ENCODE data around the gene NT5DC1.
A peak's percentile ranks its signal among the peaks of the same experiment; 100 is the strongest.

Gene NT5DC1

GRCh38 chr6:116253505-116254296 is 153.0 kb downstream of the NT5DC1 start, which contains the start of gene TSPYL4 (continued):
- no peak; the same call in 1 of the 2 replicates for TF ChIP-seq KLF9 (tag by site-specific recombination; IDR thresholded peaks at IDR 0.05; ENCODE audit: low read depth)
- 0 out of 2 replicates have a peak, but pooled peaks have one; percentile 6 for TF ChIP-seq ZSCAN30 (tag by site-specific recombination; IDR thresholded peaks at IDR 0.05)
- TF ChIP-seq MYNN (tag by site-specific recombination; IDR thresholded peaks at IDR 0.05; ENCODE audit: borderline replicate concordance) = 0 out of 2 replicates have a peak, but pooled peaks have one; percentile 38
- no peak for TF ChIP-seq REPIN1 (tag by site-specific recombination; IDR thresholded peaks at IDR 0.05; ENCODE audit: low read depth)
- no peak for TF ChIP-seq TSHZ1 (tag by site-specific recombination; IDR thresholded peaks at IDR 0.05; ENCODE audit: borderline replicate concordance)
- no peak for TF ChIP-seq ZNF670 (tag by site-specific recombination; IDR thresholded peaks at IDR 0.05; ENCODE audit: low read depth)
- no peak; the same call in 1 of the 2 replicates for TF ChIP-seq ZBTB48 (tag by site-specific recombination; IDR thresholded peaks at IDR 0.05)
- no peak for TF ChIP-seq ZBTB44 (tag by site-specific recombination; IDR thresholded peaks at IDR 0.05)
- TF ChIP-seq KLF16 (tag by site-specific recombination; IDR thresholded peaks at IDR 0.05) = peak; percentile 49; the same call in 1 of the 2 replicates
- TF ChIP-seq ZNF549 (tag by site-specific recombination; IDR thresholded peaks at IDR 0.05) = no peak
- TF ChIP-seq BCL11B (tag by site-specific recombination; IDR thresholded peaks at IDR 0.05; ENCODE audit: low read depth) = no peak
- no peak for TF ChIP-seq MZF1 (tag by site-specific recombination; IDR thresholded peaks at IDR 0.05; ENCODE audit: borderline replicate concordance)
- TF ChIP-seq SCRT1 (tag by site-specific recombination; IDR thresholded peaks at IDR 0.05; ENCODE audit: borderline replicate concordance) = peak; percentile 95
- TF ChIP-seq TRIM28 (IDR thresholded peaks at IDR 0.05; ENCODE audit: borderline replicate concordance, low read length) = peak; percentile 79; the same call in 1 of the 2 replicates
- TF ChIP-seq ZNF785 (tag by site-specific recombination; IDR thresholded peaks at IDR 0.05) = no peak
- TF ChIP-seq INSM2 (tag by site-specific recombination; IDR thresholded peaks at IDR 0.05) = peak; percentile 13; the same call in 1 of the 2 replicates
- no peak for TF ChIP-seq BCL11A (tag by site-specific recombination; IDR thresholded peaks at IDR 0.05; ENCODE audit: low read depth)
- peak; percentile 77 for TF ChIP-seq ZXDB (tag by site-specific recombination; IDR thresholded peaks at IDR 0.05)
- TF ChIP-seq ZNF777 (tag by site-specific recombination; IDR thresholded peaks at IDR 0.05; ENCODE audit: borderline replicate concordance) = no peak; the same call in 1 of the 2 replicates
- TF ChIP-seq ZNF561 (tag by site-specific recombination; IDR thresholded peaks at IDR 0.05; ENCODE audit: borderline replicate concordance) = peak; percentile 20; the same call in 1 of the 2 replicates
- no peak for TF ChIP-seq ZNF114 (tag by site-specific recombination; IDR thresholded peaks at IDR 0.05)
- peak; percentile 96 for TF ChIP-seq SCRT2 (tag by site-specific recombination; IDR thresholded peaks at IDR 0.05)
- no peak for TF ChIP-seq ZFP3 (tag by site-specific recombination; IDR thresholded peaks at IDR 0.05; ENCODE audit: low read depth)
- no peak for TF ChIP-seq ZSCAN18 (tag by site-specific recombination; IDR thresholded peaks at IDR 0.05)
- TF ChIP-seq ZNF701 (tag by site-specific recombination; IDR thresholded peaks at IDR 0.05) = no peak
- 0 out of 2 replicates have a peak, but pooled peaks have one; percentile 22 for TF ChIP-seq REST (tag by site-specific recombination; IDR thresholded peaks at IDR 0.05)
- no peak for TF ChIP-seq ZNF473 (tag by site-specific recombination; IDR thresholded peaks at IDR 0.05)
- TF ChIP-seq HOXC10 (CRISPR knock-in tag; IDR thresholded peaks at IDR 0.05) = no peak
